Mesothelial cell of epicardium (in vitro differentiated cells): ENCODE results near the gene SCYGR6. TPM values are rescaled to one million over a fixed set of nuclear protein-coding genes. Genes with fewer than 3 reads are reported as not detected.
"Not testable (repeated sequence)": the region's sequence is repeated elsewhere in the genome, so short reads cannot be mapped to it uniquely, and the experiment has no call there.

Source experiments
- DNase-seq, 2 experiments: peaks; one replicate each; pipeline ENCODE4 v3.0.0; 2021; ENCODE audit warnings: low spot score in 2 of 2; ENCODE audit not compliant: unreplicated experiment in 2 of 2
- H3K27ac Mint-ChIP-seq: 2 replicates; pipeline ENCODE4 v1.8.0; 2021; ENCODE audit warnings: mixed read lengths
- H3K27me3 Mint-ChIP-seq: 2 replicates; pipeline ENCODE4 v1.8.0; 2021; ENCODE audit warnings: low read depth, mixed read lengths
- H3K36me3 Mint-ChIP-seq: 2 replicates; pipeline ENCODE4 v1.8.0; 2021; ENCODE audit warnings: mixed read lengths
- H3K4me1 Mint-ChIP-seq: 2 replicates; pipeline ENCODE4 v1.8.0; 2021; ENCODE audit warnings: mixed read lengths
- H3K4me3 Mint-ChIP-seq: 2 replicates; pipeline ENCODE4 v1.8.0; 2021; ENCODE audit warnings: mild to moderate bottlenecking, moderate library complexity, mixed read lengths
- H3K9me3 Mint-ChIP-seq: 2 replicates; pipeline ENCODE4 v1.8.0; 2021; ENCODE audit warnings: mixed read lengths
- CTCF ChIP-seq: fragments of 200-600 bp; sonication (generic); IDR thresholded peaks from one replicate; pipeline ENCODE4 v1.5.0; 2021; ENCODE audit warnings: antibody characterized with exemption; ENCODE audit not compliant: unreplicated experiment
- total RNA-seq: library from RNA; stranded (reverse); gene quantifications from 3 replicates; pipeline ENCODE4 v1.2.1, GENCODE V29; 2021

Gene SCYGR6
- total RNA-seq, 1 donor from 2014 or later = not detected

DNA sequence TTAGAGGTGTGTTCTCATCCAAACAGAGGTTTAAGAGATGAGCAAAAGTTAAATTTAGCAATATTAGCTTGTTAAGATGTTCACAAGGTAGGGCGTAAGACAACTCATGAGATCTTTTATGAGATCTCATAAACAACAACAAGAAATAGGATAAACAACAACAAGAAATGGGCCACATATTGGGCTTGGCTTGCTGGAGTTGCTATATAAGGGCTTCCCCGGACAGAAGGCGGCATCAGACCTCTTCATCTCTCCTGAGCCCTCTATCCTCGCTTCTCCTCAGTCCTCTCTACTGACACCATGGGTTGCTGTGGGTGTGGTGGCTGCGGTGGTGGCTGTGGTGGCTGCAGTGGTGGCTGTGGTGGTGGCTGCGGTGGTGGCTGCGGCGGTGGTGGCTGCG is 21.0 kb upstream of the SCYGR6 start, which contains the start of gene SCYGR8:
Gene SCYGR8 (plus strand): TSS at position 301 of the 400 bp plus-strand sequence. CDS start 0 bp downstream, at position 301.
- Mint-ChIP-seq H3K4me3 (no peak within 1 kb of the TSS), H3K9me3 (no peaks in the 10 kb centered on the region), H3K27me3 (no peaks in the 10 kb centered on the region), H3K4me1 (no peaks in the 10 kb centered on the region), H3K36me3 (no peaks in the 10 kb centered on the region), H3K27ac (no peak within 1 kb of the TSS)
- TF ChIP-seq CTCF = no peak
- DNase-seq = no peak

DNA sequence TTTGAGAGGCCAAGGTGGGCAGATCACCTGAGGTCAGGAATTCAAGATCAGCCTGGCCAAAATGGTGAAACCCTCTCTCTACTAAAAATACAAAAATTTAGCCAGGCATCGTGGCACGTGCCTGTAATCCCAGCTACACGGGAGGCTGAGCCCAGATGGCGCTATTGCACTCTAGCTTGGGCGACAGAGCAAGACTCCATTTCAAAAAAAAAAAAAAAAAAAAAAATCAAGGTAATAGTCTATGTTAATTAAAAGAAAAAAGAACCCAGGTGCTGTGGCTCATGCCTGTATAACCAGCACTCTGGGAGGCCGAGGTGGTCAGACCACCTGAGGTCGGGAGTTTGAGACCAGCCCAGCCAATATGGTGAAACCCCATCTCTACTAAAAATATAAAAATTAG is 16.1 kb upstream of the SCYGR6 start:
- H3K9me3 Mint-ChIP-seq, H3K36me3 Mint-ChIP-seq, H3K4me1 Mint-ChIP-seq, DNase-seq, H3K4me3 Mint-ChIP-seq, H3K27me3 Mint-ChIP-seq, H3K27ac Mint-ChIP-seq: not testable (repeated sequence)

DNA sequence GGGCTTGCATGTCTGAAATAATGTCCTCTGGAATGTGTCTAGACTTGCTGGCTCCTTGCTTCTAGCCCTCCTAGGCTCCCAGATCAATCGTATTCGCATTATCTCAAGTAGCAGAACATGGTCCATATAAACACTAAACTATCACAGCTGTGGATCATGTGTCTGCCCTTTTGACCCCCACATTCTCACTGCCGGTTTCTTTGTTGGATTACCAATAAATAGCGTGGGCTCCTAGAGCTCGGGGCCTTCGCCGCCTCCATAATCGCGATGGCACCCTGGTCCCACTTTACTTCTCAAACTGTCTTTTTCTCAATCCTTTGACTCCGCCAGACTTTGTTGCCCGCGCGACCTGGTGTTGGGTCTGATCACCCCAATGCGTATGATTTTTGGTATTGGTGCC is 14.8 kb upstream of the SCYGR6 start:
- no peak for TF ChIP-seq CTCF
- Mint-ChIP-seq H3K27me3 (no peaks in the 10 kb centered on the region), H3K9me3 (peaks cover 6% of the 10 kb centered on the region), H3K4me1 (peaks cover 6% of the 10 kb centered on the region), H3K27ac (no peak overlapping the region), H3K4me3 (no peak overlapping the region), H3K36me3 (no peaks in the 10 kb centered on the region)
- no peak for DNase-seq

GRCh38 chr2:227728035-227728434 is 3.5 kb upstream of the SCYGR6 start, which contains the start of gene SCYGR7:
SCYGR7 (plus strand) TSS chr2:227728335; CDS start chr2:227728335, 0 bp downstream.
- no peak for DNase-seq
- Mint-ChIP-seq H3K27me3 (no peaks in the 10 kb centered on the region), H3K36me3 (no peaks in the 10 kb centered on the region), H3K4me1 (peaks cover under 1% of the 10 kb centered on the region), H3K4me3 (no peak within 1 kb of the TSS), H3K9me3 (peaks cover 2% of the 10 kb centered on the region), H3K27ac (no peak within 1 kb of the TSS)
- TF ChIP-seq CTCF = no peak

DNA sequence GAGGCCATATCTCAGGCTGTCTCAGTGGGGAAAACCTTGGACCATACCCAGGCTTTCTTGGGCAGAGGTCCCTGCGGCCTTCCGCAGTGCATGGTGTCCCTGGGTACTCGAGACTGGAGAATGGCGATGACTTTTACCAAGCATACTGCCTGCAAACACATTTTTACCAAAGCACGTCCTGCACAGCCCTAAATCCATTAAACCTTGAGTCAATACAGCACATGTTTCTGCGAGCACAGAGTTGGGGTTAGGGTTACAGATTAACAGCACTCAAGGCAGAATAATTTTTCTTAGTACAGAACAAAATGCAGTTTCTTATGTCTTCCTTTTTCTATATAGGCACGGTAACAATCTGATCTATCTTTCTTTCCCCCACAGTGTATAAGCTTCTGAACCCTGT is 1.7 kb downstream of the SCYGR6 start:
- peak overlapping the region; percentile 14 for H3K27ac Mint-ChIP-seq
- H3K9me3 Mint-ChIP-seq = not testable (repeated sequence)

DNA sequence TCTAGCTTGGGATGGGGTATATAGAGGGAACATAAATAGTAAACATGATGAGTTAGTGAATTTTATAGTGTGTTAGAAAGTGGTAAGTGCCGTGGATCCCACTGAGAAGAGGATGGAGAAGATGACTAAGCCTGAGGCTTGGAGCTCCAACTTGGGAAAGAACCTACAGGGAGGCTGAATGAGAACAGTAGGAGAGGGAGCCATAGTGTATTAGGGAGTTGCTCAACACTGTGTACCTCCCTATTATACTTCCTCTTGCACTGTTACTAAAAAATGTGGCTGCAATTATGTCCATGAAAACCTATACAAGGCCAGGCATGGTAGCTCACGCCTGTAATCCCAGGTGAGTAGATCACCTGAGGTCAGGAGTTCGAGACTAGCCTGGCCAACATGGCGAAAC is 3.9 kb downstream of the SCYGR6 start:
- H3K4me3 Mint-ChIP-seq = no peak overlapping the region
- H3K27ac Mint-ChIP-seq = no peak overlapping the region
- no peaks in the 10 kb centered on the region for H3K36me3 Mint-ChIP-seq
- H3K4me1 Mint-ChIP-seq = peaks cover 18% of the 10 kb centered on the region
- no peak for DNase-seq
- TF ChIP-seq CTCF = no peak
- H3K9me3 Mint-ChIP-seq = no peaks in the 10 kb centered on the region
- no peaks in the 10 kb centered on the region for H3K27me3 Mint-ChIP-seq

More for the DNA sequence above, 1.7 kb downstream of the SCYGR6 start:
- H3K36me3 Mint-ChIP-seq, H3K27me3 Mint-ChIP-seq, DNase-seq, H3K4me3 Mint-ChIP-seq: not testable (repeated sequence)
- peaks cover 13% of the 10 kb centered on the region for H3K4me1 Mint-ChIP-seq

- no peak for DNase-seq
- Mint-ChIP-seq H3K4me3 (no peak overlapping the region), H3K27ac (no peak overlapping the region), H3K27me3 (no peaks in the 10 kb centered on the region), H3K9me3 (no peaks in the 10 kb centered on the region), H3K4me1 (peaks cover 18% of the 10 kb centered on the region), H3K36me3 (no peaks in the 10 kb centered on the region)
- no peak for TF ChIP-seq CTCF
Measured at GRCh38 chr2:227719641-227720040, 4.9 kb downstream of the SCYGR6 start.
